ENCODE results near the gene PTPRM.

DNA sequence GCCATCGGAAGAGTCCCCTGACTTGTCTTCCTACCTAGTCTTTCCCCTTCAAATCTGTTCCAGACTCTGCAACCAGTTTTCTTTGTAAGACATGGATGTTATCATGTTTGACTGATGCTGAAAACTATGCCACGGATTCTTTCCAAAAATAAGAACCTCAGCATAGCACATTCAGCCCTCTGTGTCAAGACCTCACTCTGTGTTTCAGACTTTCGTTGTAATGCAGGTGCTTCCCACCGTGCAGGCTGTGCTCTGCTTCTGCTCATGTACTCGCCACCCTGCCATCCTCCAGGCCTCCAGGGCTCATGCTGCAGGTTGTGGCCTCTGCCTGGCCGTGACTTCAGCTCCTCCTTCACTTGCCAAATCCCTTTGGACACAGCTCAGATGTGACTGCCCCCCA lies 695.1 kb downstream of the PTPRM start:
- TF ChIP-seq, protein P1, sequence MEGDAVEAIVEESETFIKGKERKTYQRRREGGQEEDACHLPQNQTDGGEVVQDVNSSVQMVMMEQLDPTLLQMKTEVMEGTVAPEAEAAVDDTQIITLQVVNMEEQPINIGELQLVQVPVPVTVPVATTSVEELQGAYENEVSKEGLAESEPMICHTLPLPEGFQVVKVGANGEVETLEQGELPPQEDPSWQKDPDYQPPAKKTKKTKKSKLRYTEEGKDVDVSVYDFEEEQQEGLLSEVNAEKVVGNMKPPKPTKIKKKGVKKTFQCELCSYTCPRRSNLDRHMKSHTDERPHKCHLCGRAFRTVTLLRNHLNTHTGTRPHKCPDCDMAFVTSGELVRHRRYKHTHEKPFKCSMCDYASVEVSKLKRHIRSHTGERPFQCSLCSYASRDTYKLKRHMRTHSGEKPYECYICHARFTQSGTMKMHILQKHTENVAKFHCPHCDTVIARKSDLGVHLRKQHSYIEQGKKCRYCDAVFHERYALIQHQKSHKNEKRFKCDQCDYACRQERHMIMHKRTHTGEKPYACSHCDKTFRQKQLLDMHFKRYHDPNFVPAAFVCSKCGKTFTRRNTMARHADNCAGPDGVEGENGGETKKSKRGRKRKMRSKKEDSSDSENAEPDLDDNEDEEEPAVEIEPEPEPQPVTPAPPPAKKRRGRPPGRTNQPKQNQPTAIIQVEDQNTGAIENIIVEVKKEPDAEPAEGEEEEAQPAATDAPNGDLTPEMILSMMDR (IDR thresholded peaks at IDR 0.05; ENCODE audit: borderline replicate concordance, extremely low read depth, low read length, poor library complexity, severe bottlenecking), result no peak
- TF ChIP-seq EZH2 (IDR thresholded peaks at IDR 0.05; ENCODE audit: borderline replicate concordance, low read depth, low read length, severe bottlenecking), result no peak

Measured in DND-41 (cell line).